HG03095 (cell line): ENCODE data around the gene MACROD1.
"Not testable (repeated sequence)": the region's sequence is repeated elsewhere in the genome, so short reads cannot be mapped to it uniquely, and the experiment has no call there.

Source experiments
- ATAC-seq: cut with Tn5 transposase; IDR thresholded peaks from one replicate; pipeline ENCODE4 v1.9.1; 2021; ENCODE audit warnings: moderate library complexity; ENCODE audit not compliant: unreplicated experiment

MACROD1 gene

DNA sequence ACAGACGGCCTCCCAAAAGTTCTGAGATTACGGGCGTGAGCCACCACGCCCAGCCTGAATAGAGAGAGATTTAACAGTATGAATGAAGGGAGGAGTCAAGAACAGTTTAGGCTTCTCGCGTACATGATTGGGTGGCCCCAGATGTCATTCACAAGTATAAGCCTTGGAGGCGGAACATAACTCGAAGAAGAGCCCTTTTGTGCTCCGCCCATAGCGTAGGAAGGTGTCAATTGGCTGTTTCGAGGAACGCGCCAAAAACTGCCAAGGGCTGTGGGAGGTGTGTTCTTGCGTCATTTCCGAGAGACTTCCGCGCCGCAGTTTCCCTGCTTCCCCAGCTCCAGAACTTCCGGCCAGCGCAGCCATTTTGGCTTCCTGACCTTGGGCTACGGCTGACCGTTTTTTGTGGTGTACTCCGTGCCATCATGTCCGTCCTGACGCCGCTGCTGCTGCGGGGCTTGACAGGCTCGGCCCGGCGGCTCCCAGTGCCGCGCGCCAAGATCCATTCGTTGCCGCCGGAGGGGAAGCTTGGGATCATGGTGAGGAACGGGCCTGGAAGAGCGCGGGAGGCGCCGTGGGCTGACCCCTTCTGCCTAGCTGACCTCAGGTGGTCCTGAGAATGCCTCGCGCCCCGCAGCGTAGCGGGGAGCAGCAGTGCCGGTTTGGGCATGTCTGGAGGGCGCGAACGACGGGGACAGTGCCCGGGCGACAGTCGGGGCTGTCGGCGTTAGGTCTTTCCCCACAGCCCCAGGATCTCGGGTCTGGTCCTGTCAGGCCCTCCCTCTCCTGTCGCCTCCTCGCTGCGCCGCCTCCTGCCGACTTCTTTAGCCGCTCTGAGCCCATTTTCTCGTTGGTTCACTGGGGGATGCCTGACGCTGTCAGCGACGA is 191.4 kb downstream of the MACROD1 start, which contains the start of gene COX8A:
Gene COX8A, plus strand, starts transcription at position 362 of the 885 bp plus-strand sequence. Its CDS starts 61 bp downstream, at position 423.
- peak; percentile 95 for ATAC-seq

DNA sequence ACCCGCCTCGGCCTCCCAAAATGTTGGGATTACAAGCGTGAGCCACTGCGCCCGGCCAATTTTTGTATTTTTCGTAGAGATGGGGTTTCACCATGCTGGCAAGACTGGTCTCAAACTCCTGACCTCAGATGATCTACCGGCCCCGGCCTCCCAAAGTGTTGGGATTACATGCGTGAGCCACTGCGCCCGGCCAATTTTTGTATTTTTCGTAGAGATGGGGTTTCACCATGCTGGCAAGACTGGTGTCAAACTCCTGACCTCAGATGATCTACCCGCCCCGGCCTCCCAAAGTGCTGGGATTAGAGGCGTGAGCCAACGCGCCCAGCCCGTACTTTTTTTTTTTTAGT is 192.0 kb downstream of the MACROD1 start:
- ATAC-seq = not testable (repeated sequence)

DNA sequence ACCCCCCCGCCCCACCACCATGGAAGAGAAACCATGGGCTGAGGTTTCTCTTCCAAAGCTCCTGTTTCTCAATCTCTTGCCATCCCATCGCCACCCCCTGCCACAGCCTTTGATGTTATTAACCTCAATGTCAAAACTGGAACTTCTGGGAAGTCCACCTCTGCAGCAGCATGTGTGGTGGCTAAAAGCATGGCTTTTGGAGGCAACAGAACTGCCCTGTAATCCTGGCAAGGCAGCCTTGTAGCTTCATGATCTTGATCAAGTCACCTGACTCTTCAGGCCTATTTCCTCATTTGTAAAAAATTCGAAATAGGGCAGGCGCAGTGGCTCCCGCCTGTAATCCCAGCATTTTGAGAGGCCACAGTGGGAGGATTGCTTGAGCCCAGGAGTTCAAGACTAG is 195.0 kb downstream of the MACROD1 start:
- ATAC-seq = no peak

DNA sequence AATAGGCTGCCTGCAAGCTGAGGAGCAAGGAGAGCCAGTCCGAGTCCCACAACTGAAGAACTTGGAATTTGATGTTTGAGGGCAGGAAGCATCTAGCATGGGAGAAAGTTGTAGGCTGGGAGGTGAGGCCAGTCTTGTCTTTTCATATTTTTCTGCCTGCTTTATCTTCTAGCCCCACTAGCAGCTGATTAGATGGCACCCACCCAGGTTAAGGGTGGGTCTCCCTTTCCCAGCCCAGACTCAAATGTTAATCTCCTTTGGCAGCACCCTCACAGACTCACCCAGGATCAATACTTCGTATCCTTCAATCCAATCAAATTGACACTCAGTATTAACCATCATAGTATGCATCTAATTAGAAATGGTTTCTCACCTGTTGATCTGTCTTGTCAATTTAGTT is 196.5 kb downstream of the MACROD1 start:
- ATAC-seq = no peak

DNA sequence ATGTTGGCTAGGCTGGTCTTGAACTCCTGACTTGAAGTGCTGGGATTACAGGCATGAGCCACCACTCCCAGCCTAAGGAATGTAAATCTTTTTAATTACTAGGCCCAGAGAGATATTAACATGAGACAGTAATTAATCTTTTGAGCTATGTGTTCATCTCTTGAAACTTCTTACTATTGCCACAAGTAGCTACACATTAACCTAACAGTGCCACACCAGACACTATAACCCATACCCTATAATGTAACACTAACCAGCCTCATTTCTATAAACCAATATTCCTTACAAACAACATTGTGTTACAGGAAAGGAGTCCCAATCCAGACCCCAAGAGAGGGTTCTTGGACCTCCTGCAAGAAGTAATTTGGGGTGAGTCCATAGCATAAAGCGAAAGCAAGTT is 199.5 kb downstream of the MACROD1 start:
- no peak for ATAC-seq

DNA sequence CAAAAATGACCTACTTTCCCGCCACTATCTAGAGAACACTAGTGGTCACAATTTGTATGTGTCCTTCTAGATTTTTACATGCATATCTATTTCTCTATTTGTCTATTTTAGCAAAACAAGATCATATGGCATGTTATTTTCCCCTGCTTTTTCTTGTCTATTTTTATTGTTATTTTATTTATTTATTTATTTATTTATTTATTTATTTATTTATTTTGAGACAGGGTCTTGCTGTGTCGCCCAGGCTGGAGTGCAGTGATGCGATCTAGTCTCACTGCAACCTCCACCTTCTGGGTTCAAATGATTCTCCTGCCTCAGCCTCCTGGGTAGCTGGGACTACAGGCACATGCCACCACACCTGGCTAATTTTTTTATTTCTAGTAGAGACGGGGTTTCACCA is 202.0 kb downstream of the MACROD1 start:
- not testable (repeated sequence) for ATAC-seq

DNA sequence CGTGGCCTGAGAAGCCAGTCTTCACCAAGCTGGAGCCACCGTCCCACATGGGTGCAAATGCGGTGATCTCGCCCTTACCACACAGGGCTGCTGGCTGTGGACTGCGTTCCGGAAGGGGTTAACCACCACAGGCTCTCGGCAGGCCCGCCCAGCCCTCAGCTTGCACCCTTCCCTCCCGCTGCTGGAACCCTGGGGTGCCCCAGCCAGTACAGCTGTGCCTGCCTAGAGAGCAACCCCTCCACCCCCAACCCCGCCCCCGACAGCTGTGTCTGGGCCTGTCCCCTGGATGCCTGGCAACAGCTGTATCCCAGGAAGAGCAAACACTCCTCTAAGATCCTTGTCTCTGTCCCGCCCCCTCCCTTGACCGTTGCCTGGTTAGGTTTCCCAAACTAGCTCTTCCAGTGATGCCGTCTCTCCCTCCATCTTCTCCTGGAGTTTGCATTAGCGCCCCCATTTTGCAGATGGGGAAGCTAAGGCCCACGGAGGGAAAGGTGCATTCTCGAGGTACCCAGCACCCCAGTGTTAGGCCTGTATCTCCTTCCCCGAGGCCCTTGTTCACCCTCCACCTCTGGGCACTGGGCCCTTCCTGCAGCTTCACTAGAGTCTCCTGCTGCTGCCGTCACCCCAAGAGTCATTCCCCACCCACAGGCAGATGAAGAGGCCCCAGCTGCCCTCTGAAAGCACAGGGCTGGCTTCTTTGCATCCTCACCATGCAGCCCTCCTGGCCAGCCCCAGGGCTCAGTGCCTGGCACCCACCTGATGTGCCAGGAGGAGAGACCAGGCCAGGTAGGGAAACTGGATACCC is 204.1 kb downstream of the MACROD1 start:
- no peak for ATAC-seq

DNA sequence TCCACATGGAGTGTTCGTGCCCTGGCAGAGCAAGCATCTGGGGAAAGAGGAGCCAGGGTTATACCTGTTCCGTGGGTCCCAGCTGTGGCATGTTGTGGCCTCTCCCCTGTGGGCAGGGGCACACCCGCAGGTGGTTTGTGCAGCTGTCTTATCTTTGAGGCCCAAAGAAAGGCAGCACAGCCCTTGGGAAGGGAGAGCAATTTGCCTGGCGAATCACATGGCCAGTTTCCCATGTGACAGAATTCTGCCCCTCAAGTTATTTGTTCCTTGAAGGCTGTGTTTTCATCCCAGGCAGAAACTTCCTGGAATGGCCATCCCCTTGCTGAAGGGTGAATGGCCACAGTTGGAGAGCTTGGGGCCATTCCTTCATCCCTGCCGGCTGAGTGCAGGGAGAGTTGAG is 207.9 kb downstream of the MACROD1 start:
- ATAC-seq = no peak

DNA sequence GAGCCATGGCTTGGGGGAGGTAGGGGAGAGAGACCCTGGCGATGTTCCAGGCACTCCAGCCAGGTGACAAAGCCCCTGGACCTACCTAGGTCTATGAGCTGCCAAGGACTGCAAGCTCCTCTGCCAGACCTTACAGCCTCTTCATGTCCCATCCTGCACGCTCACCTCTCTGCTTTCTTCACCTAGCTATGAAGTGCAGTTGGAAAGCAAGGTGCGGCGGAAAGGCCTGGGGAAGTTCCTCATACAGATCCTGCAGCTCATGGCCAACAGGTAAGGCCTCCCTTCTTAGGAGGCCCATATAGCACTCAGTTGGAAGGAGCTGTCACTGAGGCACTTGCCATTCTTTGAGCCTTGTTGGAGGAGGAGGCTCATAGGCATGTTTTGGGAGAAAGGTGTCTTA is 213.3 kb downstream of the MACROD1 start:
- ATAC-seq = no peak

DNA sequence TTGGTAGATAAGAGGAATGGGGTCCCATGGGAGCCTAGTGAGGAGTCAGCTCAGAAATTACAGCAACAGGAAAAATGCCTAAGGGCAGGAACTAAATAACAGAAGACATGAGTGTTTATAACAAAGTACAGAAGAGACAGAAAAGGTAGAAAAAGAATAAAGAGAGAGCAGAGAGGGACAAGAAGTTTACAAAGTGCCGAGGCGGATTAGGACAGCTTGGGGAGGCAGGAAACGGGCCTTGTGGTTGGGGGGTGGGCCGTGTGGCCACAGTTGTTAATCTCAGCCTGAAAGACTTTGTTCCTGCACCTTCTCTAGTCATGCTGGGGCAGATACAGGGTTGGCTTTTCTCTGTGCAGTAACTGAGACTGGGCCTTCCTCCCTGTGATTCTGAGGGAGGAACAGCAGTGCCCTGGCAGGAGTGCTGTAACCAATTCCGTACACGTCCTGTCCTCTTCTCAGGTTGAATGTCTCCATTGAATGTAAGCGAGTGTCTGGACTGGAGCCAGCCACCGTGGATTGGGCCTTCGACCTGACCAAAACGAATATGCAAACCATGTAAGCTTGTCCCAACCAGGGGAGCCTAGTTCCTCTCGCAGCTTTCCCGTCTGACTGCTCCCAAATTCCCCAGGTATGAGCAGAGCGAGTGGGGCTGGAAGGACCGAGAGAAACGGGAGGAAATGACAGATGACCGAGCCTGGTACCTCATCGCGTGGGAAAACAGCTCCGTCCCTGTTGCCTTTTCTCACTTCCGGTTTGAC is 214.0 kb downstream of the MACROD1 start:
- no peak for ATAC-seq
